Stimulated activated naive CD8-positive, alpha-beta T cell treated with anti-CD3 and anti-CD28 coated beads, Interleukin-15, Interleukin-2, amounts not matched to agents 100 U/mL and 50 U/mL, for 24 hours (primary cell): ENCODE results near the gene MRPS25.

Source experiments
- ATAC-seq: fragments of 150-1000 bp; cut with Tn5 transposase; one replicate; pipeline ENCODE4 v1.10.0; 2021
- DNase-seq: peaks from one replicate; pipeline ENCODE4 v3.0.0; 2021

MRPS25 gene

GRCh38 chr3:15064835-15065549 is at the start of gene MRPS25:
Gene MRPS25 (minus strand): TSS chr3:15065315. CDS start chr3:15065194, 121 bp downstream.
- DNase-seq (peak; percentile 91), ATAC-seq (peak; percentile 98)

- DNase-seq = no peak
Measured at GRCh38 chr3:15113884-15114283, 48.8 kb upstream of the MRPS25 start.

GRCh38 chr3:15113471-15113870 is 48.4 kb upstream of the MRPS25 start:
- ATAC-seq = no peak

More at GRCh38 chr3:15113884-15114283, 48.8 kb upstream of the MRPS25 start:
- no peak for ATAC-seq

GRCh38 chr3:15112011-15112410 is 46.9 kb upstream of the MRPS25 start:
- ATAC-seq (no peak), DNase-seq (no peak)

More at GRCh38 chr3:15113471-15113870, 48.4 kb upstream of the MRPS25 start:
- DNase-seq = no peak

GRCh38 chr3:15110206-15110605 is 45.1 kb upstream of the MRPS25 start:
- no peak for ATAC-seq

GRCh38 chr3:15108869-15109268 is 43.8 kb upstream of the MRPS25 start:
- ATAC-seq (no peak), DNase-seq (no peak)

More at GRCh38 chr3:15110206-15110605, 45.1 kb upstream of the MRPS25 start:
- DNase-seq = no peak

GRCh38 chr3:15108082-15108545 is 43.0 kb upstream of the MRPS25 start:
- ATAC-seq = peak; percentile 91
- DNase-seq = peak; percentile 81

GRCh38 chr3:15107075-15107947 is 42.2 kb upstream of the MRPS25 start:
- no peak for ATAC-seq
- DNase-seq = no peak

GRCh38 chr3:15102836-15103235 is 37.7 kb upstream of the MRPS25 start:
- no peak for ATAC-seq
- DNase-seq = no peak

- ATAC-seq (no peak), DNase-seq (no peak)
Measured at GRCh38 chr3:15102256-15102655, 37.1 kb upstream of the MRPS25 start.

GRCh38 chr3:15099364-15100098 is 34.4 kb upstream of the MRPS25 start:
- ATAC-seq (peak; percentile 3), DNase-seq (peak; percentile 22)

GRCh38 chr3:15098503-15099363 is 33.6 kb upstream of the MRPS25 start, which contains the start of gene RBSN:
Gene RBSN (minus strand): TSS chr3:15099148. CDS start chr3:15096120, 3,028 bp downstream.
- ATAC-seq = peak; percentile 93
- peak; percentile 95 for DNase-seq

GRCh38 chr3:15097891-15098290 is 32.8 kb upstream of the MRPS25 start:
- DNase-seq = peak; percentile 55
- no peak for ATAC-seq

- DNase-seq = no peak
- ATAC-seq = no peak
Measured at GRCh38 chr3:15096046-15096445, 30.9 kb upstream of the MRPS25 start.

- ATAC-seq = no peak
- DNase-seq = no peak
Measured at GRCh38 chr3:15094187-15094875, 29.2 kb upstream of the MRPS25 start.

GRCh38 chr3:15092686-15093085 is 27.6 kb upstream of the MRPS25 start:
- ATAC-seq (no peak), DNase-seq (no peak)

- no peak for ATAC-seq
- no peak for DNase-seq
Measured at GRCh38 chr3:15091575-15091974, 26.5 kb upstream of the MRPS25 start.

GRCh38 chr3:15089201-15089600 is 24.1 kb upstream of the MRPS25 start:
- no peak for ATAC-seq
- no peak for DNase-seq

GRCh38 chr3:15086699-15087098 is 21.6 kb upstream of the MRPS25 start:
- no peak for DNase-seq
- no peak for ATAC-seq

GRCh38 chr3:15086263-15086662 is 21.1 kb upstream of the MRPS25 start:
- no peak for DNase-seq
- no peak for ATAC-seq

- ATAC-seq = no peak
- DNase-seq = no peak
Measured at GRCh38 chr3:15083252-15083651, 18.1 kb upstream of the MRPS25 start.
